Measurements from ENCODE around the gene GRIK4.

GRIK4 gene

GRCh38 chr11:120586072-120586471, 74.5 kb downstream of the GRIK4 start:
- TF ChIP-seq CTCF (IDR thresholded peaks at IDR 0.05; ENCODE audit: borderline replicate concordance, control extremely low read depth, extremely low read depth, insufficient read depth, missing control alignments) = no peak
- in situ Hi-C loops (cut with MboI; ENCODE audit: low sequenced_read_pairs, unreplicated experiment) = no loop called here
- DNase-seq (ENCODE audit: low spot score) = no peak

DNA sequence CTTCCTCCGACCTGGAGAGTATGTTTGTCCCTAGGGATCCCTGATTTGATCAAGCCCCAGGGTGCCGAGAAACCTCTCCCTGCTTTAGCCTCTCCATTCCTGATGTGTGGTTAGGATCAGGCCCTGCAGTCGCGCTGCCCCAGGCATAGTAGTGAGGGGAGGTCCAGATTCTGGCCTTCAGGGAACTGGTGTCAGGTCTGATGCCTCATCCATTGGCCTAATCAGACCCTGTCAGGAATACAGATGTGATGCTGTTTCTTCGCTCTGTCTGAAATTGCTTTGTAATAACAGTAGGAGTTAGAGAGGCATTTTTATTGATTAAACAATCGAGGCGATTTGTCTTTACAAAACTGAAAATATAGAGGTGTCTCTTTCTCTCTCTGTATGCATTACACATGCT, 75.2 kb downstream of the GRIK4 start:
- DNase-seq (ENCODE audit: low spot score) = no peak
- in situ Hi-C loops (cut with MboI; ENCODE audit: low sequenced_read_pairs, unreplicated experiment) = no loop called here
- no peak for TF ChIP-seq CTCF (IDR thresholded peaks at IDR 0.05; ENCODE audit: borderline replicate concordance, control extremely low read depth, extremely low read depth, insufficient read depth, missing control alignments)

GRCh38 chr11:120587299-120587698, 75.8 kb downstream of the GRIK4 start:
- no peak for DNase-seq (ENCODE audit: low spot score)
- no peak for TF ChIP-seq CTCF (IDR thresholded peaks at IDR 0.05; ENCODE audit: borderline replicate concordance, control extremely low read depth, extremely low read depth, insufficient read depth, missing control alignments)
- in situ Hi-C loops (cut with MboI; ENCODE audit: low sequenced_read_pairs, unreplicated experiment) = no loop called here

DNA sequence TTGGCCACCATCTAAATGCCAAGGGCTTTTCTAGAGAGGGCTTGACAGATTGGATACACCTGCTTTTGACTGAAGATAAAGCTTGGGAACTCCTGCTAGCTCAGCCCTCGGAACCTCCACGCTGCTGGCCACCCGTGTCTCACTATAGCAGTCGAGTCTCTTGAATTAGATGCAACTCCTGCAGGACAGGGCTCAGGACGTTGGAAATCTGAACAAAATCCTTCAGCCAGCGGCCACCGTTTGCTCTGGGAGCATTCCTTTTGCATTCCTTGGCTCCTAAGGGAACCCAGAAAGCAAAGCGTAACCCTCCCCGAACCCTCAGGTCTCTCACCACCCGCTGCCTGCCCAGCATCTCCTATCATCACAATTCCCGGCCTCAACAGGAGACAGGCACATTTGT, 77.8 kb downstream of the GRIK4 start:
- no peak for TF ChIP-seq CTCF (IDR thresholded peaks at IDR 0.05; ENCODE audit: borderline replicate concordance, control extremely low read depth, extremely low read depth, insufficient read depth, missing control alignments)
- DNase-seq (ENCODE audit: low spot score) = no peak
- in situ Hi-C loops (cut with MboI; ENCODE audit: low sequenced_read_pairs, unreplicated experiment) = no loop called here

DNA sequence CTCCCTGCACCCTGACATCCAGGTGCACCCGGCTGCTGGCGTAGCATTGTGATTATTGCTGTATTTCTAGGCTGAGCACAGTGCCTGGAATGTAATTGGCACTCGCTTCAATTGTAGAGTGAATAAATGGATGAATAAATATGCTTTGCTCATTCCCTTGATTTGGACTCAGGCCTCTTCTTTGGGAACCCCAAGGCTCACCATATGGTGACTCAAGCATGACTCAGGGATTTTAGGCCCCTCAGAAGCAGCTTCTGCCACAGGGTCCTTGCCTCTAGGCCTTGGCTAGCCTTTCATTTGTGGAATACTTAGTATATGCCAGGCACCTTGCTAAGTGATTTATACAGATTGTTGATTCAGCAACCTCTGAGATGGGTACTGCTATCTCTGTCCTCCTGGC, 78.9 kb downstream of the GRIK4 start:
- no peak for DNase-seq (ENCODE audit: low spot score)
- TF ChIP-seq CTCF (IDR thresholded peaks at IDR 0.05; ENCODE audit: borderline replicate concordance, control extremely low read depth, extremely low read depth, insufficient read depth, missing control alignments) = no peak
- in situ Hi-C loops (cut with MboI; ENCODE audit: low sequenced_read_pairs, unreplicated experiment) = no loop called here

DNA sequence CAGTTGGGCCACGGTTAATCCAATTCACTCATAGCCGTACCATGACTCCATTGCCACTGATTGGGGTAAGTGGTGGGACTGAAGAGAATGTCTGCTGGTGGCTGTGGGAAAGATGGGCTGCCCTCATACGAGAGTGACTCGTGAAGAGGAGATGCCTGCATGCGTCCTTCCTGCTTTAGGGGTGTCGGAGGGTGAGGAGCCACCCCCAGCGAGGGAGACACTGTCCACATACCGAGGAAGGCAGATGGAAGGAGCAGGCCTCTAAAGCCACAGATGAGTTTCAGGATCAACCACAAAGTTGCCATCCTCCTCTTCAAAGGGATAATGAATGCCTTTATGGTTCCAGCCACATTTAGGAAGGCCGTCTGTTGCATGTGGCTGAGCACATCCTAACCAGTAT, 83.2 kb downstream of the GRIK4 start:
- no peak for TF ChIP-seq CTCF (IDR thresholded peaks at IDR 0.05; ENCODE audit: borderline replicate concordance, control extremely low read depth, extremely low read depth, insufficient read depth, missing control alignments)

DNA sequence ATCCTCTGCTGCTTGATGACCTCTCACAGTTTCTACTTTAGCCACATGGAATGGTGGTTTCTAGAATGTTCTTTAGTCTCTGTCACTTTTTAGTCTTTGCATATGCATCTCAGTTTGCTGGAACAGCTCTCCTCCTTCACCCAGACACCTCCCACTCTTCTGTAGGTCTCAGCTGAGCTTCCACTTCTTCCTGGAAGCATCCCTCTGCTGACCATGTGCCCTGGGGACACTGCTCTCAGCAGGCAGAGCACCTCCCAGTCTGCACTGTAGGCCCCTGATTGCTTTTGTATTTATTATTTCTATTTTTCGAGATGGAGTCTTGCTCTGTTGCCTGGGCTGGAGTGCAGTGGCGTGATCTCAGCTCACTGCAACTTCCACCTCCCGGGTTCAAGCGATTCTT, 84.0 kb downstream of the GRIK4 start:
- in situ Hi-C loops (cut with MboI; ENCODE audit: low sequenced_read_pairs, unreplicated experiment) = no loop called here
- no peak for TF ChIP-seq CTCF (IDR thresholded peaks at IDR 0.05; ENCODE audit: borderline replicate concordance, control extremely low read depth, extremely low read depth, insufficient read depth, missing control alignments)
- no peak for DNase-seq (ENCODE audit: low spot score)

More for the DNA sequence above, 83.2 kb downstream of the GRIK4 start:
- no peak for DNase-seq (ENCODE audit: low spot score)
- in situ Hi-C loops (cut with MboI; ENCODE audit: low sequenced_read_pairs, unreplicated experiment) = no loop called here

All from GM13976 (cell line).